Left hindlimb (tissue), 1 donor: ENCODE results near the gene GABPA.
"Not testable (repeated sequence)": the region's sequence is repeated elsewhere in the genome, so short reads cannot be mapped to it uniquely, and the experiment has no call there.

Source experiments
- DNase-seq: peaks from one replicate; pipeline ENCODE4 v3.0.0-alpha.2; 2018

Gene GABPA

GRCh38 chr21:25742900-25743299 is 8.1 kb downstream of the GABPA start:
- no peak for DNase-seq

DNA sequence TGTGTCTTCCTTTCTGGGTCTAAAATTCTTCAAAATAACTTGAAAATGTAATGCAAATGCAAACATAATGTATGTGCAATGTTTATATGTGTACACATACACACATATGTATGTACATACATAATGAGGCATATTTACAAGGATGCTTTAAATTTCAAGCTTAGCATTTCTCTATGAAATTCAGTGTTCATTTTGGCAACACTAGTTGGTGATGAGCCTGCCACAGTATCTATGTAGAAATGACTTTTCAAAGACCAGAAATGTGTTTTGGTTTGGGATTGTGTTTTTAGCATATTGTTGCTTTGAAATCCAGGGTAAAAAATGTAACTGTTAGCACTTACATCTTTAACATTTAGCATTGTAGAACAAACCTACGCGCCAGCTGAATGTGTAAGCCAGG is 10.1 kb downstream of the GABPA start:
- DNase-seq, result no peak

DNA sequence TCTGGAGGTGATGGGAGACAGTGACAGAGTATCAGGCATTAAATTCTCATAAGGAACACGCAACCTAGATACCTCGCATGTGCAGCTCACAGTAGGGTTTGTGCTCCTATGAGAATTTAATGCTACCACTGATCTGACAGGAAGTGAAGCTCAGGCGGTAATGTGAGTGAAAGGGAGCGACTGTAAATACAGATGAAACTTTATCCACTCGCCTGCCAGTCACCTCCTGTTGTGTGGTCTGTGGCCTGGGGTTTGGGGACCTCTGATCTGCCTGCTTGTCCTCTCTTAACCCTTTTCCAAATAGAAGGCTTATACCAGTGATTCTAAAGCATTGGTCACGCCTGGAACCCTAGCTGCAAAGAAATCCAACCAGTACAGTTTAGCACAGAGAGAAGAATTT is 15.3 kb downstream of the GABPA start:
- DNase-seq, result peak; percentile 52

GRCh38 chr21:25752416-25752815 is 17.6 kb downstream of the GABPA start:
- no peak for DNase-seq

DNA sequence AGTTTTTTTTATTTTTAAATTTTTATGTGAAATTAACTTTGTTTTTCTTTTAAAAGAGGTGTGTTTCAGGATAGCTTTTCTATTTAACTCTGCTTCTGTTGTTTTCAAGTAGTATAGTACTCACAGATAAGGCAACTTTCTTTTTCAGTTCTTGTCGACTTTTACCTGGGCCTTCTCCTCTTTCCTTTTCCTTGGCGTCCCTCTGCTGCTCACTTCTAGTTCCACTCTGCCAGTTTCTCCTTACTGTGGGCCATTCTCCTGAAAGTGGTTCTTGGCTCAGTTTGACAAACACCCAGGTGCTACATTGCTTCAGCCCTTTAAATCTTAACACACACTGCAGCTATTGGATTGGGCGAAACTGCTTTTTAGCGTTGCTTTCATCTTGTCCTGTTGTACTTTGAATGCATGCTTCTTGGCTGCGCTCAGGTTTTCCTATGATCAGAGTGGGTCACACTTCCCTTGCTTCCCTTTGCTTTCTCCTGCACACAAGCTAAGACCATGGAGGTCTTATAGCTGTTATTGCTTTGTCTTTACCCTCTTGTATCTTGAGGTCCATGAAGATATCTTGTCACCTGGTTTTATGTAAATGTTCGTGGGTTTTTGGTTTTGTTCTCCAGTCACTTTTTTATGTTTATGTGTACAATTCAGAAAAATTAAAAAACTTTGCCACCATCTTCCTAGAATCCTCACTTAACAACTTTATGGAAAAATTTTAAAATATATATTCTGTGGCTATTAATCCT is 21.6 kb downstream of the GABPA start:
- no peak for DNase-seq

DNA sequence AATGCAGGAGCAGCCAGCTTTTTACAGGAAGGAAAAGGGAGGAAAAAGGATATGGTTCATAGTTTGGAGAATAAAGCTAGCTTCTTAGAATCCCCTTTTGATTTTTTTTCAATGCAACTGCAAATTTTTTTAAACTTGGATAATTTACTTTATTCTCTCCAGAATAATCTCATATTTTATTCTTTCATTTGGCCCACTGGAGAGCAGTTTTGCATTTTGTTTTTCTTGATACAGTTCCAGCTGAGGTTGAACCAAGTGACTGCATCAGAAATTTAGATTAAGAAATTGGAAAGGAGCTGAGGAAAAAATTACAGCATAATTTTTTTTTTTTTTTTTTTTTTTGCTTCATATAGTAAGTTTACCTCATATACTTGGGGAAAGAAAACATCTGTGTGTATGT is 22.8 kb downstream of the GABPA start:
- DNase-seq, result no peak

DNA sequence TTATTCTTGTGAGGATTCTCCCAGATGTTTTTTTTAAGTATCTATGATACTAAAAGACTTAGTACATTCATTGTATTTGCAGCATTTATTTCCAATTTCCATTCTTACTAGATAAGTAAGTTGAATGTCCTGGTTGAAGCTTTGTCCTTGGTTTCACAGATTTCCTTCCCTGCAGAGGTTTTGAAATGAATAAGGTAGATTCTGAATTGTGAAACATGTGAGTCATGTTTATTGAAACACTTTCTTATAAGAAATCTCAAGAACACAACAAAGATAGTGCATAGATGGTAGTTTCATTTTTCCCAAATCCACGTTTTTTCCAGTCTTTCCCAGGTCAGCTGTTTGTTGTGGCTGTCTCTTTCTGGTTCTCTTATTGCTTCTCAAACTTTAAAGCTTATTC is 24.8 kb downstream of the GABPA start:
- DNase-seq, result no peak

DNA sequence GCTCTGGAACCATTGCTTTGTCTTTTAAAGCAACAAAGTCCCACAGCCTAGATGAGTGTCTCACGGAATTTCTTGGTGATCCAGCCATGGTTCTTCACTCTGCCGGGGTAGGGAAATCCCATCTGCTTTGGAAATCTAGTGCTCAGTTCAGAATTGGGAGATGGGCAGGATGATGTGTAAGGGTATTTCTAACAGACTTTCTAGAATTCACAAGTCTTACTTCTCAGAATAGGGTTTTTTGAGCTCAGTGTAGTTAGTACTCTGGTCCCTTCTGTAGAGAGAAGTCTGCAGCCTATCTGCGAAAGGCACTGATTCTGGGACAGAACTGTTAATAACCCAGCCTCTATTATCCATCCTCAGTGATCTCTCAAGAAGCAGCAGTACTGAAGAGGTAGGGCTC is 25.3 kb downstream of the GABPA start:
- DNase-seq, result no peak

GRCh38 chr21:25760677-25761076 is 25.9 kb downstream of the GABPA start:
- no peak for DNase-seq

DNA sequence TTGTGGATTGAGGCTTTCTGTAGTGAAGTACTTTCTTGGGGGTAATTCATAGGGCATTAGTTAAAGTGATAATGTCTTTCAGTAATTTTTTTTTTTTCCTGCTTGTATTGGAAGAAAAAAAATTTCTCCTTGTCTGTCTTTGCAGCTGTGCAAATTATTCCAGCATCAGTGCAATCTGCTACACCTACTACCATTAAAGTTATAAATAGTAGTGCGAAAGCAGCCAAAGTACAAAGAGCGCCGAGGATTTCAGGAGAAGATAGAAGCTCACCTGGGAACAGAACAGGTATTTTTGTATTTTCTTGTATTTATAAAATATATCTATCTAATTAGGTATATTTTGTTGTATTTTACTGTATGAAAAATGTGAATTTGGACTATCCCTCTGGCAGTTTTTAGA is 29.3 kb downstream of the GABPA start:
- DNase-seq, result no peak

- DNase-seq, result no peak
Measured at GRCh38 chr21:25767921-25768320, 33.1 kb downstream of the GABPA start.

DNA sequence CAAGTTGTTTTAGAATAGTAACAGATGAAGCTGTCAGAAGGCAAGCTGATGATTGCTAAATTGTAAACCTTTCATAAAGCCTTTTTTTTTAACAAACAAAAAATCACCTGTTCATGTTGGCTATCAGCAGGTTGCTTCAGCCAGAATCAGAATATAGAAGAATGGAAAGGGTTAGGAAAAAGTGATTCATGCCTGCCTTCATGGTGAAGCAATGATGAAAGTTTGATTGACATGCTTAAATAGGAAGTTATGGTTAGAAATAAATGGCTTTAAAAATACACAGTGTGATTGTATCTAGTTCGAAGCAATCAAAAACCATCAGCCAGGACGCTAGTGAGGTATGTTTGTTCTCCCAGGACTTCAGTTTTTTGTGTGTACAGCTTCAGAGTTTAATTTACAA is 37.9 kb downstream of the GABPA start:
- DNase-seq, result no peak

GRCh38 chr21:25776440-25776839 is 41.7 kb downstream of the GABPA start:
- DNase-seq, result no peak

DNA sequence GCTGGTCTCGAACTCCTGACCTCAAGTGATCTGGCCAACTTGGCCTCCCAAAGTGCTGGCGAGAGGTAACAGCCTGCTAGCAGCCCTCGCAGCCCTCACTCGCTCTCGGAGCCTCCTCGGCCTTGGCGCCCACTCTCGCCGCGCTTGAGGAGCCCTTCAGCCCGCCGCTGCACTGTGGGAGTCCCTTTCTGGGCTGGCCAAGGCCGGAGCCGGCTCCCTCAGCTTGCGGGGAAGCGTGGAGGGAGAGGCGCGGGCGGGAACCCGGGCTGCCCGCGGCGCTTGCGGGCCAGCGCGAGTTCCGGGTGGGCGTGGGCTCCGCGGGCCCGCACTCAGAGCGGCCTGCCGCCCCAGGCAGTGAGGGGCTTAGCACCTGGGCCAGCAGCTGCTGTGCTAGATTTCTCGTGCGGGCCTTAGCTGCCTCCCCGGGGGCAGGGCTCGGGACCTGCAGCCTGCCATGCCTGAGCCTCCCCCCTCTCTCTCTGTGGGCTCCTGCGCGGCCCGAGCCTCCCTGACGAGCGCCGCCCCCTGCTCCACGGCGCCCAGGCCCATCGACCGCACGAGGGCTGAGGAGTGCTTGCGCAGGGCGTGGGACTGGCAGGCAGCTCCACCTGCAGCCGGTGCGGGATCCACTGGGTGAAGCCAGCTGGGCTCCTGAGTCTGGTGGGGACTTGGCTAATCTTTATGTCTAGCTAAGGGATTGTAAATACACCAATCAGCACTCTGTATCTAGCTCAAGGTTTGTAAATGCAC is 43.5 kb downstream of the GABPA start:
- DNase-seq, result not testable (repeated sequence)

DNA sequence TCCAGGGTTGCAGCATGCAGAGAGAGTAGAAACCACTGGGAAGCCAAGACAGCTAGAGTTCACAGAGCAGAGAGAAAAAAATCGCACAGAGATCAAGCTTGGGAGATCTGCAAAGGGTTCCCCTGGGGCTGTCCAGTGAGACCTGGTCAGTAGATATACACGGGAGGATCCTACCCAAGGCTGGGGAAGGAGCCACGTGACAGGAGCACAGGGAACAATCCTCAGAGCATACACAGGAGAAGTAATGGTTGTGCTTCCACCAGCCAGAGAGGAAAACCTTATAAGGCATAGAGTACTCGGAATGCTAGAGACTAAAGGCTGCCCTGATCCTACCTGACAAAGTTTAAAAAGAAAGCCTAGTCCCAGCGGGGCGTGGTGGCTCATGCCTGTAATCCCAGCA is 53.9 kb downstream of the GABPA start:
- no peak for DNase-seq

- DNase-seq, result peak; percentile 44
Measured at GRCh38 chr21:25790122-25790877, 55.5 kb downstream of the GABPA start.

- no peak for DNase-seq
Measured at GRCh38 chr21:25790878-25791204, 56.1 kb downstream of the GABPA start.

DNA sequence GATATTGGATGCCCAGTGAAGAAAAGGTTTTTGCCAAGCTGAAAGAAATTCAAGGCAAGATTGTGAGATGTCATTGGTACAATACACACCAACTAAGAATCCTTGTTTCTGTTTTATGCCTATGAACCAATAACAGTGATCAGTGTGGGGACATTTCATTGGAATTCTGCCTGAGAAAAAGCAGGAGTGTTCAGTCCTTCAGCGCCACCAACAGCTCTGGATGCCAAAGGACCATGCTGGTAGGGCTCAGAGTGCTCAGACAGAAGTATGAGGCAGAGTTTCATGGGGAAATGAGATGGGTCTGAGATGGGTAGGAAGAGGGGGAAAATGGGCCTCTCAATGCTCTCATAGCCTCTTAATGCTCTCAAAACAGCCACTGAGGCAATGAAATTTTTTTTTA is 56.5 kb downstream of the GABPA start:
- DNase-seq, result no peak

DNA sequence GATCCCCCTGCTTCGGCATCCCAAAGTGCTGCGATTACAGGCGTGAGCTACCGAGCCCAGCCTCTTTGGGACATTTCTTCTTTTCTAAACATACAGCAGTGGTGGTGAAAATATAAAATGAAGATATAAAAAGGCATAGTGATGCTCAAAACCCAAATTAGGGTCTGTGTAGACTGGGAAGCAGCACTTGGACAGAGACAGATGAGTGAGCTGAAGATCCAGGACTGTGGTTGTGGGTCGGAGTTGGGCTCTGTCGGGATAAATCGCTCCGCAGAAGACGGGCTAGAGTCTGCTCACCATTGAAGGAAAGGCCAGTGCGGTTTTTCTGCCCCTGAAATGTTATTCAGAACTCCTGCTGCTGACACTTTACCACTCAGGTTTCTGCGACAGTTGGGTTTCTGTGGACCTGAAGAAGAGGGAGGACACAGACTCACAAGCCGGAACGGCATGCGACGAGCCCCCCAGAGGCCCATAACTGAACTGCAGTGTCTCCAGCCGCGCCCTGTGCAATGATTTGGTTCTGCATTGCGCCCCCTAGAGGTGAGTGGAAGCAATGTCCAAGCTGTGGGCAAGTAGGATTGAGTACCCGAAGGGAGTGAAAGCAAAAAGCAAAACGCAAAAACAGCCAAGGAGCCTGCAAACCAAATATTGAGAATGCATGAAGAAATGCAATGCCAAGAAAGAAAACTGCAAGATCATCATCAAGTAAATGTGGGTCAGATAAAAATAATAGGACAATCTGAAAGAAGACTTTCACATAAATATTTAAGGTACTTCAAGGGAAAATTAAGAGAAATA is 66.6 kb downstream of the GABPA start:
- DNase-seq, result peak; percentile 81

GRCh38 chr21:25806060-25806459 is 71.3 kb downstream of the GABPA start:
- DNase-seq, result no peak

DNA sequence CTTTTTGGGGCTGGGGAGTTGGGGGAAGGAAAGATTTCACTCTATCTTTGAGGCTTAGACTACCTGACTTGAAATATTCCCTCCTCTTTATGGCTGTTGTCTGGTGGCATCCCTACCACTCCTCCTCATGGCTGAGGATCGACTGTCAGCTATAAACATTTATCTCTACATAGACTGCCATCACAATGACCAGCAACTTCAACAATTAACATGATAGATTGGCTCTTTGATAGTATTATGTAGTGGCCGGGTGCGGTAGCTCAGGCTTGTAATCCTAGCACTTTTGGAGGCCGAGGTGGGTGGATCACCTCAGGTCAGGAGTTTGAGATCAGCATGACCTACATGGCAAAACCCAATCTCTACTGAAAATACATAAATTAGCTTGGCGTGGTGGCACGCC is 72.4 kb downstream of the GABPA start:
- DNase-seq, result no peak

- no peak for DNase-seq
Measured at GRCh38 chr21:25809013-25809412, 74.2 kb downstream of the GABPA start.

- no peak for DNase-seq
Measured at GRCh38 chr21:25811186-25811585, 76.4 kb downstream of the GABPA start.
